ENCODE data around the gene SLC35E1.
A peak's percentile ranks its signal among the peaks of the same experiment; 100 is the strongest.
"Not testable (repeated sequence)": the region's sequence is repeated elsewhere in the genome, so short reads cannot be mapped to it uniquely, and the experiment has no call there.

The SLC35E1 gene

GRCh38 chr19:16571283-16571682, 932 bp downstream of the SLC35E1 start:
- H3K27me3 ChIP-seq (ENCODE audit: control insufficient read depth in 1 of 2, insufficient read depth in 2 of 2, low read length in 2 of 2): no peaks in the 10 kb centered on the region
- peaks cover 18 to 19% of the 10 kb centered on the region in 2 donors for H3K36me3 ChIP-seq (ENCODE audit: control insufficient read depth in 2 of 2, insufficient read depth in 2 of 2, low read length in 2 of 2)
- no peak overlapping the region for H3K27ac ChIP-seq (ENCODE audit: low read length)
- peak overlapping the region; percentile 89 to 93 for H3K4me3 ChIP-seq (ENCODE audit: low read length in 2 of 2)
- peak overlapping the region; percentile 81 to 82 for H3K9ac ChIP-seq (ENCODE audit: low read length in 2 of 2)
- H3K4me1 ChIP-seq (ENCODE audit: control insufficient read depth, insufficient read depth, low read length): peaks cover 37% of the 10 kb centered on the region
- H3K9me3 ChIP-seq (ENCODE audit: control insufficient read depth in 2 of 2, low read length in 2 of 2): no peaks in the 10 kb centered on the region

- H3K27ac ChIP-seq (ENCODE audit: low read length): no peak overlapping the region
- H3K36me3 ChIP-seq (ENCODE audit: control insufficient read depth in 2 of 2, insufficient read depth in 2 of 2, low read length in 2 of 2): peaks cover 14 to 21% of the 10 kb centered on the region in 2 donors
- peaks cover 34% of the 10 kb centered on the region for H3K4me1 ChIP-seq (ENCODE audit: control insufficient read depth, insufficient read depth, low read length)
- H3K4me3 ChIP-seq (ENCODE audit: low read length in 2 of 2): no peak overlapping the region
- H3K9ac ChIP-seq (ENCODE audit: low read length in 2 of 2): no peak overlapping the region
- H3K9me3 ChIP-seq (ENCODE audit: control insufficient read depth in 2 of 2, low read length in 2 of 2): no peaks in the 10 kb centered on the region
- H3K27me3 ChIP-seq (ENCODE audit: control insufficient read depth in 1 of 2, insufficient read depth in 2 of 2, low read length in 2 of 2): no peaks in the 10 kb centered on the region
Measured at GRCh38 chr19:16569609-16570320, 2.5 kb downstream of the SLC35E1 start.

GRCh38 chr19:16566702-16567101, 5.5 kb downstream of the SLC35E1 start:
- no peak overlapping the region for H3K27ac ChIP-seq (ENCODE audit: low read length)
- no peak overlapping the region for H3K4me3 ChIP-seq (ENCODE audit: low read length in 2 of 2)
- H3K27me3 ChIP-seq (ENCODE audit: control insufficient read depth in 1 of 2, insufficient read depth in 2 of 2, low read length in 2 of 2): no peaks in the 10 kb centered on the region
- H3K4me1 ChIP-seq (ENCODE audit: control insufficient read depth, insufficient read depth, low read length): peaks cover 11% of the 10 kb centered on the region
- H3K9me3 ChIP-seq (ENCODE audit: control insufficient read depth in 2 of 2, low read length in 2 of 2): no peaks in the 10 kb centered on the region
- peaks cover 21 to 24% of the 10 kb centered on the region in 2 donors for H3K36me3 ChIP-seq (ENCODE audit: control insufficient read depth in 2 of 2, insufficient read depth in 2 of 2, low read length in 2 of 2)
- no peak overlapping the region for H3K9ac ChIP-seq (ENCODE audit: low read length in 2 of 2)

- no peak overlapping the region for H3K27ac ChIP-seq (ENCODE audit: low read length)
- no peaks in the 10 kb centered on the region for H3K9me3 ChIP-seq (ENCODE audit: control insufficient read depth in 2 of 2, low read length in 2 of 2)
- no peak overlapping the region for H3K4me3 ChIP-seq (ENCODE audit: low read length in 2 of 2)
- no peak overlapping the region for H3K9ac ChIP-seq (ENCODE audit: low read length in 2 of 2)
- peaks cover 27 to 29% of the 10 kb centered on the region in 2 donors for H3K36me3 ChIP-seq (ENCODE audit: control insufficient read depth in 2 of 2, insufficient read depth in 2 of 2, low read length in 2 of 2)
- no peaks in the 10 kb centered on the region for H3K27me3 ChIP-seq (ENCODE audit: control insufficient read depth in 1 of 2, insufficient read depth in 2 of 2, low read length in 2 of 2)
- peaks cover 6% of the 10 kb centered on the region for H3K4me1 ChIP-seq (ENCODE audit: control insufficient read depth, insufficient read depth, low read length)
Measured at GRCh38 chr19:16566161-16566560, 6.1 kb downstream of the SLC35E1 start.

GRCh38 chr19:16564842-16565241, 7.4 kb downstream of the SLC35E1 start:
- Histone ChIP-seq H3K9ac (ENCODE audit: low read length in 2 of 2) (no peak overlapping the region), H3K27me3 (ENCODE audit: control insufficient read depth in 1 of 2, insufficient read depth in 2 of 2, low read length in 2 of 2) (no peaks in the 10 kb centered on the region), H3K4me3 (ENCODE audit: low read length in 2 of 2) (no peak overlapping the region), H3K27ac (ENCODE audit: low read length) (no peak overlapping the region), H3K4me1 (ENCODE audit: control insufficient read depth, insufficient read depth, low read length) (peaks cover 3% of the 10 kb centered on the region), H3K36me3 (ENCODE audit: control insufficient read depth in 2 of 2, insufficient read depth in 2 of 2, low read length in 2 of 2) (peaks cover 31 to 33% of the 10 kb centered on the region in 2 donors), H3K9me3 (ENCODE audit: control insufficient read depth in 2 of 2, low read length in 2 of 2) (no peaks in the 10 kb centered on the region)

GRCh38 chr19:16562608-16563025, 9.6 kb downstream of the SLC35E1 start:
- H3K9me3 ChIP-seq (ENCODE audit: control insufficient read depth in 2 of 2, low read length in 2 of 2): no peaks in the 10 kb centered on the region
- no peak overlapping the region for H3K27ac ChIP-seq (ENCODE audit: low read length)
- H3K4me1 ChIP-seq (ENCODE audit: control insufficient read depth, insufficient read depth, low read length): no peaks in the 10 kb centered on the region
- H3K27me3 ChIP-seq (ENCODE audit: control insufficient read depth in 1 of 2, insufficient read depth in 2 of 2, low read length in 2 of 2): no peaks in the 10 kb centered on the region
- no peak overlapping the region for H3K4me3 ChIP-seq (ENCODE audit: low read length in 2 of 2)
- peaks cover 24 to 30% of the 10 kb centered on the region in 2 donors for H3K36me3 ChIP-seq (ENCODE audit: control insufficient read depth in 2 of 2, insufficient read depth in 2 of 2, low read length in 2 of 2)
- no peak overlapping the region for H3K9ac ChIP-seq (ENCODE audit: low read length in 2 of 2)

GRCh38 chr19:16561382-16561781, 10.8 kb downstream of the SLC35E1 start:
- Histone ChIP-seq H3K27ac (ENCODE audit: low read length) (no peak overlapping the region), H3K4me3 (ENCODE audit: low read length in 2 of 2) (no peak overlapping the region), H3K9me3 (ENCODE audit: control insufficient read depth in 2 of 2, low read length in 2 of 2) (no peaks in the 10 kb centered on the region), H3K4me1 (ENCODE audit: control insufficient read depth, insufficient read depth, low read length) (no peaks in the 10 kb centered on the region), H3K9ac (ENCODE audit: low read length in 2 of 2) (no peak overlapping the region), H3K27me3 (ENCODE audit: control insufficient read depth in 1 of 2, insufficient read depth in 2 of 2, low read length in 2 of 2) (no peaks in the 10 kb centered on the region), H3K36me3 (ENCODE audit: control insufficient read depth in 2 of 2, insufficient read depth in 2 of 2, low read length in 2 of 2) (peaks cover 23 to 28% of the 10 kb centered on the region in 2 donors)

GRCh38 chr19:16559780-16560276, 12.4 kb downstream of the SLC35E1 start:
- H3K9me3 ChIP-seq (ENCODE audit: control insufficient read depth in 2 of 2, low read length in 2 of 2): no peaks in the 10 kb centered on the region
- H3K4me1 ChIP-seq (ENCODE audit: control insufficient read depth, insufficient read depth, low read length): no peaks in the 10 kb centered on the region
- no peak overlapping the region for H3K4me3 ChIP-seq (ENCODE audit: low read length in 2 of 2)
- H3K27me3 ChIP-seq (ENCODE audit: control insufficient read depth in 1 of 2, insufficient read depth in 2 of 2, low read length in 2 of 2): no peaks in the 10 kb centered on the region
- peaks cover 19 to 32% of the 10 kb centered on the region in 2 donors for H3K36me3 ChIP-seq (ENCODE audit: control insufficient read depth in 2 of 2, insufficient read depth in 2 of 2, low read length in 2 of 2)
- H3K9ac ChIP-seq (ENCODE audit: low read length in 2 of 2): no peak overlapping the region
- H3K27ac ChIP-seq (ENCODE audit: low read length): no peak overlapping the region

GRCh38 chr19:16554776-16555175, 17.4 kb downstream of the SLC35E1 start:
- H3K27ac ChIP-seq (ENCODE audit: low read length): no peak overlapping the region
- H3K9ac ChIP-seq (ENCODE audit: low read length in 2 of 2): no peak overlapping the region
- no peak overlapping the region for H3K4me3 ChIP-seq (ENCODE audit: low read length in 2 of 2)
- no peaks in the 10 kb centered on the region for H3K4me1 ChIP-seq (ENCODE audit: control insufficient read depth, insufficient read depth, low read length)
- H3K36me3 ChIP-seq (ENCODE audit: control insufficient read depth in 2 of 2, insufficient read depth in 2 of 2, low read length in 2 of 2): peaks cover 22 to 29% of the 10 kb centered on the region in 2 donors
- no peaks in the 10 kb centered on the region for H3K27me3 ChIP-seq (ENCODE audit: control insufficient read depth in 1 of 2, insufficient read depth in 2 of 2, low read length in 2 of 2)
- H3K9me3 ChIP-seq (ENCODE audit: control insufficient read depth in 2 of 2, low read length in 2 of 2): no peaks in the 10 kb centered on the region

- H3K36me3 ChIP-seq (ENCODE audit: control insufficient read depth in 2 of 2, insufficient read depth in 2 of 2, low read length in 2 of 2): peaks cover 19 to 29% of the 10 kb centered on the region in 2 donors
- not testable (repeated sequence) for H3K27me3 ChIP-seq (ENCODE audit: control insufficient read depth in 1 of 2, insufficient read depth in 2 of 2, low read length in 2 of 2); H3K4me3 ChIP-seq (ENCODE audit: low read length in 2 of 2); H3K9ac ChIP-seq (ENCODE audit: low read length in 2 of 2); H3K4me1 ChIP-seq (ENCODE audit: control insufficient read depth, insufficient read depth, low read length); H3K9me3 ChIP-seq (ENCODE audit: control insufficient read depth in 2 of 2, low read length in 2 of 2); H3K27ac ChIP-seq (ENCODE audit: low read length)
Measured at GRCh38 chr19:16551902-16552301, 20.3 kb downstream of the SLC35E1 start.

- Histone ChIP-seq H3K4me3 (ENCODE audit: low read length in 2 of 2) (no peak overlapping the region), H3K4me1 (ENCODE audit: control insufficient read depth, insufficient read depth, low read length) (peaks cover 2% of the 10 kb centered on the region), H3K9me3 (ENCODE audit: control insufficient read depth in 2 of 2, low read length in 2 of 2) (no peaks in the 10 kb centered on the region), H3K36me3 (ENCODE audit: control insufficient read depth in 2 of 2, insufficient read depth in 2 of 2, low read length in 2 of 2) (peaks cover 16 to 18% of the 10 kb centered on the region in 2 donors), H3K27me3 (ENCODE audit: control insufficient read depth in 1 of 2, insufficient read depth in 2 of 2, low read length in 2 of 2) (no peaks in the 10 kb centered on the region), H3K9ac (ENCODE audit: low read length in 2 of 2) (no peak overlapping the region), H3K27ac (ENCODE audit: low read length) (no peak overlapping the region)
Measured at GRCh38 chr19:16548956-16549355, 23.3 kb downstream of the SLC35E1 start.
